Fibroblast of mammary gland (primary cell): ENCODE data around the gene DEAF1.

Experiments
- DNase-seq: peaks from one replicate; pipeline ENCODE4 v3.0.0-alpha.2; 2010; ENCODE audit warnings: low read depth
- H3K4me3 ChIP-seq: 2 replicates; pipeline ENCODE4 v1.5.1; 2011; ENCODE audit warnings: low read depth, mild to moderate bottlenecking, low read length, moderate library complexity; ENCODE audit not compliant: control insufficient read depth
- CTCF ChIP-seq: conservative IDR thresholded peaks from 2 replicates; pipeline ENCODE4 v1.5.1; 2011; ENCODE audit warnings: low read depth, low read length, inconsistent platforms; ENCODE audit not compliant: control insufficient read depth, insufficient read depth

The DEAF1 gene

GRCh38 chr11:627308-627576, 67.8 kb downstream of the DEAF1 start:
- no peak for TF ChIP-seq CTCF
- H3K4me3 ChIP-seq: no peak overlapping the region
- no peak for DNase-seq

GRCh38 chr11:626475-627307, 68.3 kb downstream of the DEAF1 start, which contains the start of gene SCT:
Gene SCT (minus strand): TSS chr11:627181. CDS start chr11:627143, 38 bp downstream.
- no peak for DNase-seq
- no peak within 1 kb of the TSS for H3K4me3 ChIP-seq
- no peak for TF ChIP-seq CTCF

- H3K4me3 ChIP-seq: no peak overlapping the region
- DNase-seq: no peak
- no peak for TF ChIP-seq CTCF
These were observed 69.3 kb downstream of the DEAF1 start for GRCh38 chr11:625636-626268.

GRCh38 chr11:624705-625635, 70.1 kb downstream of the DEAF1 start, which contains the start of gene CDHR5:
Gene CDHR5 (minus strand): TSS chr11:624955. CDS start chr11:624902, 53 bp downstream.
- TF ChIP-seq CTCF: no peak
- no peak within 1 kb of the TSS for H3K4me3 ChIP-seq
- DNase-seq: no peak

- no peak overlapping the region for H3K4me3 ChIP-seq
- DNase-seq: peak; percentile 25
- TF ChIP-seq CTCF: no peak
These were observed 70.9 kb downstream of the DEAF1 start for GRCh38 chr11:623999-624704.

- no peak overlapping the region for H3K4me3 ChIP-seq
- no peak for TF ChIP-seq CTCF
These were observed 71.6 kb downstream of the DEAF1 start for GRCh38 chr11:623349-623869.

More at GRCh38 chr11:623349-623869, 71.6 kb downstream of the DEAF1 start:
- DNase-seq: no peak
